Measurements from ENCODE around the gene ZFYVE28.

DNA sequence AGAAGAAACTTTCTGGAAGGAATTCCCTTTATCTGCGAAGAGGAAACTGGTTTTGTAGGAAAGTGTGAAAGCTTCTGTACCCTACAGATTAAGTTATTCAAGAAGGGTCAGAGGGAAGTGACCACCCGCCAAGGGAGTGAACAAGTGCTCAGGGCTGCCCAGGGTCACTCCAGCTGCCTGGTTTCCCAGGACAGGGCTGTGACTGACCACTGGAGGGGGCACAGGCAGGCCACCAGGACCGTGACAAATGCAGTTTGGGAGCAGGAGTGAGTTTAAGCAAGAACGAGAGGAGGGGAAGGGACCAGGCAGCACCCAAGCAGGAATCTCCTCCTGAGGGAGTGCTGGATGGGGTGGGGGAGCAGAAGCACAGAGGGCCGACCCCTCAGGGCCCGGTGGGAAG lies 34.2 kb downstream of the ZFYVE28 start:
- TF ChIP-seq, protein P1, sequence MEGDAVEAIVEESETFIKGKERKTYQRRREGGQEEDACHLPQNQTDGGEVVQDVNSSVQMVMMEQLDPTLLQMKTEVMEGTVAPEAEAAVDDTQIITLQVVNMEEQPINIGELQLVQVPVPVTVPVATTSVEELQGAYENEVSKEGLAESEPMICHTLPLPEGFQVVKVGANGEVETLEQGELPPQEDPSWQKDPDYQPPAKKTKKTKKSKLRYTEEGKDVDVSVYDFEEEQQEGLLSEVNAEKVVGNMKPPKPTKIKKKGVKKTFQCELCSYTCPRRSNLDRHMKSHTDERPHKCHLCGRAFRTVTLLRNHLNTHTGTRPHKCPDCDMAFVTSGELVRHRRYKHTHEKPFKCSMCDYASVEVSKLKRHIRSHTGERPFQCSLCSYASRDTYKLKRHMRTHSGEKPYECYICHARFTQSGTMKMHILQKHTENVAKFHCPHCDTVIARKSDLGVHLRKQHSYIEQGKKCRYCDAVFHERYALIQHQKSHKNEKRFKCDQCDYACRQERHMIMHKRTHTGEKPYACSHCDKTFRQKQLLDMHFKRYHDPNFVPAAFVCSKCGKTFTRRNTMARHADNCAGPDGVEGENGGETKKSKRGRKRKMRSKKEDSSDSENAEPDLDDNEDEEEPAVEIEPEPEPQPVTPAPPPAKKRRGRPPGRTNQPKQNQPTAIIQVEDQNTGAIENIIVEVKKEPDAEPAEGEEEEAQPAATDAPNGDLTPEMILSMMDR (IDR thresholded peaks at IDR 0.05), result no peak
- no peak for TF ChIP-seq EZH2 (IDR thresholded peaks at IDR 0.05; ENCODE audit: borderline replicate concordance, insufficient read depth, low read depth, low read length, poor library complexity, severe bottlenecking)

All from B cell (primary cell).